GM18502 (cell line): Measurements from ENCODE around the gene PTHLH.
A peak's percentile ranks its signal among the peaks of the same experiment; 100 is the strongest.

Experiments used
- ATAC-seq: cut with Tn5 transposase; IDR thresholded peaks from one replicate; pipeline ENCODE4 v1.9.1; 2021; ENCODE audit warnings: mild to moderate bottlenecking; ENCODE audit not compliant: unreplicated experiment, poor library complexity

Gene PTHLH

GRCh38 chr12:27975222-27976136, 2.9 kb upstream of the PTHLH start:
- no peak for ATAC-seq

GRCh38 chr12:27974735-27975221, 2.2 kb upstream of the PTHLH start:
- ATAC-seq: no peak

- ATAC-seq: no peak
Observed at GRCh38 chr12:27973487-27973890, 956 bp upstream of the PTHLH start.

GRCh38 chr12:27971606-27972005, 927 bp downstream of the PTHLH start:
- no peak for ATAC-seq

- ATAC-seq: no peak
Observed at GRCh38 chr12:27971121-27971489, 1.4 kb downstream of the PTHLH start.

GRCh38 chr12:27970401-27971120, 2.0 kb downstream of the PTHLH start:
- ATAC-seq: peak; percentile 35

- ATAC-seq: peak; percentile 85
Observed at GRCh38 chr12:27969624-27970400, 2.7 kb downstream of the PTHLH start.

- ATAC-seq: no peak
Observed at GRCh38 chr12:27968972-27969623, 3.4 kb downstream of the PTHLH start.

GRCh38 chr12:27967551-27968054, 4.9 kb downstream of the PTHLH start:
- no peak for ATAC-seq

- ATAC-seq: no peak
Observed at GRCh38 chr12:27966870-27967269, 5.7 kb downstream of the PTHLH start.

- no peak for ATAC-seq
Observed at GRCh38 chr12:27965966-27966365, 6.6 kb downstream of the PTHLH start.

GRCh38 chr12:27965411-27965810, 7.1 kb downstream of the PTHLH start:
- ATAC-seq: no peak

- no peak for ATAC-seq
Observed at GRCh38 chr12:27964123-27964522, 8.4 kb downstream of the PTHLH start.

- ATAC-seq: no peak
Observed at GRCh38 chr12:27960821-27961220, 11.7 kb downstream of the PTHLH start.

- no peak for ATAC-seq
Observed at GRCh38 chr12:27958675-27959074, 13.9 kb downstream of the PTHLH start.

- no peak for ATAC-seq
Observed at GRCh38 chr12:27957366-27957765, 15.2 kb downstream of the PTHLH start.

GRCh38 chr12:27953817-27954216, 18.7 kb downstream of the PTHLH start:
- ATAC-seq: no peak

- no peak for ATAC-seq
Observed at GRCh38 chr12:27953348-27953747, 19.2 kb downstream of the PTHLH start.

- no peak for ATAC-seq
Observed at GRCh38 chr12:27952510-27952909, 20.0 kb downstream of the PTHLH start.

GRCh38 chr12:27951898-27952297, 20.6 kb downstream of the PTHLH start:
- no peak for ATAC-seq
